Duodenal mucosa (tissue), 2 donors: ENCODE results near the gene AGPAT2.

Experiments used
- H3K27ac ChIP-seq: one replicate; pipeline ENCODE4 v1.7.0; 2013; ENCODE audit warnings: low read depth, low read length
- H3K27me3 ChIP-seq, 2 donors: one replicate each; pipeline ENCODE4 v1.7.0; 2013; ENCODE audit warnings: low read length in 2 of 2, control low read depth in 1 of 2; ENCODE audit not compliant: insufficient read depth in 2 of 2, control insufficient read depth in 1 of 2
- H3K36me3 ChIP-seq, 2 donors: one replicate each; pipeline ENCODE4 v1.7.0; 2013; ENCODE audit warnings: low read length in 2 of 2, control low read depth in 1 of 2; ENCODE audit not compliant: insufficient read depth in 2 of 2, control insufficient read depth in 1 of 2
- H3K4me1 ChIP-seq, 2 donors: one replicate each; pipeline ENCODE4 v1.7.0; 2013; ENCODE audit warnings: low read length in 2 of 2, control low read depth in 1 of 2; ENCODE audit not compliant: insufficient read depth in 2 of 2, control insufficient read depth in 1 of 2
- H3K4me3 ChIP-seq, 2 donors: one replicate each; pipeline ENCODE4 v1.7.0; 2013; ENCODE audit warnings: low read length in 2 of 2, low read depth in 1 of 2
- H3K9ac ChIP-seq, 2 donors: one replicate each; pipeline ENCODE4 v1.7.0; 2013; ENCODE audit warnings: low read length in 2 of 2, low read depth in 1 of 2
- H3K9me3 ChIP-seq, 2 donors: one replicate each; pipeline ENCODE4 v1.7.0; 2013; ENCODE audit warnings: low read length in 2 of 2, control low read depth in 1 of 2; ENCODE audit not compliant: control insufficient read depth in 1 of 2

Gene AGPAT2

DNA sequence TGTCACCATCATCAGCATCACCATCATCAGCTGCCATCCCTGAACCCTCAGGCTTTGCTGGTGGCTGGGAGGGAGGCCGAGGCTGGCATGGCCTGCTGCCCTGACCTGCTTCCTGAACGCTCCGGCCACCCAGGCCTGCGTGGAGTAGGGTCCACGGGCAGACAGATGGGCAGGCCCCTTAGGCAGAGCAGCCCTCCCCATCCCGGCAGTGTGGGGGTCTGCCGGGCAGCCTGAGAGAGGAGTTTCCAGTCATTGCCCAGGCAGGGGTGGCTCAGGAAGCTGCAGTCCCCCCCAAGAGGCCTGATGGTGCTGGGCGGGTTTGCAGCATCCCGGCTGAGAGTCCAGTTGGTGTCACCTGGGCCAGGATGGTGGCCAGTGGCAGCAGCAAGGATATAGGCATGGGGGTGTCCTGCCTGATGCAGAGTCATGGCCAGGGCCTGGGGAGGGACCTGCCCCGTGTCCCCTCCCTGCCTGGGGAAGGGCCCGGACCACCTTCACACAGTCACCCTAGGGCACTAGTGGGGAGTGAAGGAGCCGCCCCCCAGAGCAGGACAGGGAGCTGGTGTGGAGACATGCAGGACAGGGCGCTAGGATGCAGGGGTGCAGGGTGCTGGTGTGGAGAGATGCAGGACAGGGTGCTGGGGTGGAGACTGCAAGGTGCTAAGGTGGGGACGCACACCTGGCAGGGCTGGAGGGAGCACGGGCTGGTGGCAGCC, 32.3 kb downstream of the AGPAT2 start:
- Histone ChIP-seq H3K4me1 (peaks cover 4 to 18% of the 10 kb centered on the region in 2 donors), H3K27ac (peak overlapping the region; percentile 50), H3K9ac (no peak overlapping the region), H3K9me3 (no peaks in the 10 kb centered on the region), H3K27me3 (peaks cover 15 to 37% of the 10 kb centered on the region in 2 donors), H3K4me3 (no peak overlapping the region), H3K36me3 (no peaks in the 10 kb centered on the region)

DNA sequence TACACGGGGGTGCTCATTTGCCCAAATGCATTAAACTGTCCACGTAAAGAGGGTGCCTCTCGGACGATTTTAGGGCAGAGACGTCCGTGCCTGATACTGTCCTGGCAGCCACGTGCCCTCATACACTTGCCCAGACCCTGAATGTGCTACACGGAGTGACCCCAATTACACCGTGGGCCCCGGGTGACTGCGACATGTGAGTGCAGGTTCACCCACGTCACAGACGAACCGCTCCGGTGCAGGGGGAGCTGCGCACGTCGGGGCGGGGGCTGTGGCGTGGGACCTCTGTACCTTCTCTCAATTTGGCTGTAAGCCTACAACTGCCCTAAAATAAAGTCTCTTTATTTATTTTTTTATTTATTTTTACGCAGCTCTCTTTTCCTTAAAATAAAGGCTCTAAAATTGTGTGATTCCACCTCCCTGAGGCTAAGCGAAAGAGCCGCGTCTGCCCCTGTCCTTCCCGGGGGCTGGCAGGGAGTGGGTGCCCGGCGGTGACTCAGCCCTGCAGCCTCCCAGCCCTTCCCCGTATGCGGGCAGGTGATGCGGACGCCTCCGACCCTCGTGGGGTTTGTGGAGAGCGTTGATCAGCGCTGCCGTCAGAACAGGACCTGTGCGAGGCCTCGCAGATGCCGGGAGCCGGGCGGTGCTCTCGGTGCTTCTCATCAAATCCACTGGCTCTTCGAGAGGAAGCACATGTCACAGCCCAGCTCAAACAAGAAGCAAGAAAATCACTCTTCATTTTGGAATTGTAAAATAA, 33.8 kb downstream of the AGPAT2 start:
- Histone ChIP-seq H3K27ac (no peak overlapping the region), H3K4me3 (no peak overlapping the region), H3K9me3 (no peaks in the 10 kb centered on the region), H3K36me3 (no peaks in the 10 kb centered on the region), H3K9ac (no peak overlapping the region), H3K27me3 (peaks cover 13 to 32% of the 10 kb centered on the region in 2 donors), H3K4me1 (peaks cover 2 to 18% of the 10 kb centered on the region in 2 donors)

DNA sequence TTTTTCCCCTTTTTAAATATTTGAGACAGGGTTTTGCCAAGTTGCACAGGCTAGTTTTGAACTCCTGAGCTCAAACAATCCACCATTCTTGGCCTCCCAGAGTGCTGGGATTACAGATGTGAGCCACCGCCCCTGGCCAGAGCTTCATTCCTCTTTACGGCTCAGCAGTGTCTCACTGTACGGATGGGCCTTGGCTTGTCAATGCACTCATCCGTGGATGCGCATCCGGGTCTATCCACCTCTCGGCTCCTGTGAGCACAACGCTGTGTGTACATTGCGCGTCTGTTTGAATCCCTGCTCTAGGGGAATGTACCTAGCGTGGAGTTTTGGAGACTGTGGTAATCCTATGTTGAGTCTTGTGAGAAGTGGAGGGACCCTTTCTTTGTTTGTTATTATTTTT, 35.4 kb downstream of the AGPAT2 start:
- no peak overlapping the region for H3K27ac ChIP-seq
- H3K9ac ChIP-seq: no peak overlapping the region
- no peaks in the 10 kb centered on the region for H3K9me3 ChIP-seq
- H3K4me1 ChIP-seq: peaks cover 0 to 10% of the 10 kb centered on the region in 2 donors
- no peaks in the 10 kb centered on the region for H3K36me3 ChIP-seq
- H3K4me3 ChIP-seq: no peak overlapping the region
- H3K27me3 ChIP-seq: peaks cover 0 to 21% of the 10 kb centered on the region in 2 donors

DNA sequence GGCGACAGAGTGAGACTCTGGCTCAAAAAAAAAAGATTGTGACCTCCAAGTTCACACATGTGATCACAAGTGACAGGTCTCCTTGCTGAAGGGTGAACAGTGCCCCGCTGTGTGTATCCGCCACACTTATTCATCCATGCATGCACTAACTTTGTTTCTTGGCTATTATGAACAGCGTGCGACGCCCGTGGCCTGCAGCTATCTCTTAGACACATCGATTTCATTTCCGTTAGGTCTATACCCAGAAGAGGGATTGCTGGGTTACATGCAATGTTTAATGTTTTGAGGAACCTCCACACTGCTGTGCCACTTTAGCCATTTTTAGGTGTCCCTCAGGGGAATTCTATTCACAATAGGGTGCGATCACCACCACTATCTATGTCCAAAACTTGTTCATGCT, 36.6 kb downstream of the AGPAT2 start:
- H3K27me3 ChIP-seq: peaks cover 0 to 19% of the 10 kb centered on the region in 2 donors
- peaks cover 6 to 15% of the 10 kb centered on the region in 2 donors for H3K4me1 ChIP-seq
- H3K9me3 ChIP-seq: no peaks in the 10 kb centered on the region
- H3K4me3 ChIP-seq: no peak overlapping the region
- no peaks in the 10 kb centered on the region for H3K36me3 ChIP-seq
- H3K27ac ChIP-seq: no peak overlapping the region
- no peak overlapping the region for H3K9ac ChIP-seq

DNA sequence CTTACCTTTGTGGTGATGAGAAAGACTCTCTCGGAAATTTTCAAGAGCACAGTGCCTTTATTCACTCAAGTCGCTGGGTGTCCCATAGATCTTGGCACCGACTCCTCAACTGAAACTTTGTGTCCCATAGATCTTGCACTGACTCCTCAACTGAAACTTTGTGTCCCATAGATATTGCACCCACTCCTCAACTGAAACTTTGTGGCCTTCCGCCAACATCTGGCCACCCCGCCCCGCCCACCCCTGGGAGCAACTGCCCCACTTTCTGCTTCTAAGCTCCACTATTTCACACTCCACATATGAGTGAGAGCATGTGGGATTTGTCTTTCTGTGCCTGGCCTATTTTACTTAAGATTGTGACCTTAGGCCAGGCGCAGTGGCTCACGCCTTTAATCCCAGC, 37.2 kb downstream of the AGPAT2 start:
- Histone ChIP-seq H3K36me3 (no peaks in the 10 kb centered on the region), H3K4me1 (peaks cover 6 to 10% of the 10 kb centered on the region in 2 donors), H3K9me3 (no peaks in the 10 kb centered on the region), H3K27ac (no peak overlapping the region), H3K4me3 (no peak overlapping the region), H3K27me3 (peaks cover 0 to 13% of the 10 kb centered on the region in 2 donors), H3K9ac (no peak overlapping the region)

DNA sequence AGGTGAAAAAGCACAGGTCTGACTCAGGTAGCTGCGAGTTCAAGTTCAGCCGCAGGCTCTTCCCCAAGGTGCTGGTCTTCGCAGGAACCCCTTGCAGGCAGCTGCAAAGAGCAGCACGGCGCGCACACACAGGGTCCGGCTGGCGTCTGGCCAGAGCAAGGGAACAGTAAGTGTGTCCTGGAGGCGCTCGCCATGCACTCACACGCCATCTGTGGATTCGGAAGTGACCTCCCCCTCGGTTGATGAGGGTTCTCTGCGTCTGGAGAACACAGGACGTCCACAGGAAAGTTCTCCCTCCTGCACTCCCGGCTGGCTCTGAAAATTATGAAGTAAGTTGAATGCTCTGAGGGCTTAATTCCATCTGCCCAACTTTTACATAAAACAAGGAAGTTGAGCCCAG, 38.5 kb downstream of the AGPAT2 start:
- Histone ChIP-seq H3K27me3 (peaks cover 3 to 18% of the 10 kb centered on the region in 2 donors), H3K36me3 (no peaks in the 10 kb centered on the region), H3K9ac (no peak overlapping the region), H3K9me3 (no peaks in the 10 kb centered on the region), H3K4me3 (no peak overlapping the region), H3K4me1 (peaks cover 6 to 18% of the 10 kb centered on the region in 2 donors), H3K27ac (peak overlapping the region; percentile 20)

DNA sequence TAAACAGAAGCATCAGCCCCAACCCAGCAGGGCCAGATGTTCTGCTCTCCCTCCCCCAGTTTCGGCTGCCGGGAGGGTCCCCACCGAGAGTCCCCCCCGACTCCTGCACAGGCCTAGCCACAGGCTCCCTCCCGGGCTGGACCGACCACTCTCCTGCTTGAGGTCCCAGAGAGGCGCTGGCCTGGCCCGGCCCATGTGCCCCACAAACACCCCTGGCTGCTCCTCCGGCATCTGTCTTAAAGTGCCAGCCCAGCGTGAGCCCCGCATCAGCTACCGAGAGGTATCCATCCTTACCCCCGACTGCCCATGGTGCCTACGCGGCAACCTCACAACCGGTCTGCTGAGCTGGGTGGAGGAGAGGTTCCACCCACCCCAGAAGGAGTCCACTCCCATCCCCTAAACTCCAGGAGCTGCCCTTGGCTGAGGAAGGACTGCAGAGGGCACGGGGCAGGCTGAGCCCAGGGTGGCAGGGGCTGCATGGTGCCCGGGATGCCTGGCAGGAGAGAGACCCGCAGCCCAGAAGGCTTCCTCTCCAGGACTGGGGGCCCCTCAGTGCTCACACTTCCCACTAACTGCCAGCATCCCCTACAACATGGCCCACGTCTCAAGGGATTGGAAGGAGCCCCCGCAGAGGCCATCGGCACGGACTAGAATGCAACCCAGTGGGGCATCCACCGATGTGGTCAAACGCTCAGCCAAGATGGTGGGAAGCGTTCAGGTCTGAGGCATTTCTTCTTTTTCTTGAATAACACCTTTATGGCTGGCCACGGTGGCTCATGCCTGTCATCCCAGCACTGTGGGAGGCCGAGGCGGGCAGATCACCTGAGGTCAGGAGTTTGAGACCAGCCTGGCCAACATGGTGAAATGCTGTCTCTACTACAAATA, 40.2 kb downstream of the AGPAT2 start:
- no peak overlapping the region for H3K4me3 ChIP-seq
- peaks cover 10 to 20% of the 10 kb centered on the region in 2 donors for H3K27me3 ChIP-seq
- H3K9me3 ChIP-seq: no peaks in the 10 kb centered on the region
- no peak overlapping the region for H3K9ac ChIP-seq
- H3K4me1 ChIP-seq: peaks cover 6 to 18% of the 10 kb centered on the region in 2 donors
- H3K27ac ChIP-seq: no peak overlapping the region
- no peaks in the 10 kb centered on the region for H3K36me3 ChIP-seq

DNA sequence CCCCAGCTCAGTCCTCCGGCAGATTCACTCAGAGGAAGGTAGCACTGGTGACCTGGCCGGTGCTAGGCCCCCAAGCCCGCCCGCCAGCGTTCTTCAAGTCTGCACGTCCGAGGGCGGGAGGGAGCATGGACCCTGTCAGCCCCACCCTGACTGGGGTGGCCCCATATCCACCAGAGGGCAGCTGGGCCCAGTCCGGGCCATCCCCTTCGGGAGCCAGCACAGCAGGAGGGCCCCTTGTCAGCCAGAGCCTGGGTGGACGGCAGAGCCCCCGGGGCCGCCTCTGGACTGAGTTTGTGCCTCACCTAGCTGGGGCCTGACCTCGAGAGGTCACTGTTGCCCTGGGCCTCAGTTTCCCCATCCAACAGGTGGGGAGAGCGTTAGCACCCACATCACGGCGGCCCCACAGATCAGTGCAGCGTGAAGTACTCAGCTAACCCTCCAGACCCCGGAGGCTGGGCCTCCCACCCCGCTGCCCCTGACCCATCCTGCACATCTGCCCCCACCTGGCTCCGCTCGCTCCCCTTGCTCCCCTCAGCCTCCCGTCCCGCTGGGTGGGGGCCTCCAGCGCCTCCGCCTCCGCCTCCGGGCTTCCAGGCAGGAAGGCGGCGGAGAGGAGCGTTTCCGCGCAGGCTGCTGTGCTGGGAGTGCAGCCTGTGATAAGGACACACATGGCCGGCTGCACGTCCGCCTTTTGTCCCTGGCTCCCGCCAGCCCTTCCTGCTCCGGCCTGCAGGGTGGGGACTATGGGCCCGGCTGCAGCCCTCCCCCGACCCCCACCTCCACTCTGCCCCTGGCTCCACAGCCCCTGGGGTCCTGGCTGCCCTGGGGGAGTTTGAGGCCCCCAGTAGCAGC, 41.1 kb downstream of the AGPAT2 start:
- no peaks in the 10 kb centered on the region for H3K36me3 ChIP-seq
- H3K27ac ChIP-seq: peak overlapping the region; percentile 22
- H3K9ac ChIP-seq: no peak overlapping the region
- H3K27me3 ChIP-seq: peaks cover 10 to 20% of the 10 kb centered on the region in 2 donors
- H3K9me3 ChIP-seq: no peaks in the 10 kb centered on the region
- H3K4me3 ChIP-seq: no peak overlapping the region
- peaks cover 6 to 18% of the 10 kb centered on the region in 2 donors for H3K4me1 ChIP-seq

DNA sequence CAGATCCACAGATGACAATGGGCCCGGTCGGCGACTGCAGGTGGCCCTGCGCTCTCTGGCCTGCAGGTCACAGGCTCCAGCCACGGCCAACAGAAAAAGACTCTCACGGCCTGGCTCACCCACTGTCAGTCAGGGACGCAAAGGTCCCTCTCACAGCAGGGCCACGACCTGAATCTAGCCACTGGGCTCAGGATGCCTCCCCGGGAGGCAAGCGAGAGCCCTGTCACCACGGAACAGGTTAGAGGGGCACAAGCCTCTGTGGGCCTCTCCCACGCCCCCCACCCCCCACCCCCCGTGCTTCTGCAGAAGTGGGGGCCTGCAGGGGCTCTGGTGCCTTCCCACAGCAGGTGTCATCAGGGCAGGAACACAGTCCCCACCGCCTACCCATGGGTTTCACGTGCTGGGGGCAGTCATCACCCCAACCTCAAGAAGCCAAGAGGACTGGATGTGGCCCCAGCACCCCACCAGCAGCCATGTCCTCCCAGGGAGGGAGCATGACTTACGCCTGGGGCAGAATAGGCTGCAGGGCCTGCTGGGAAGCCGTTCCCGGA, 41.8 kb downstream of the AGPAT2 start:
- H3K27me3 ChIP-seq: peaks cover 10 to 24% of the 10 kb centered on the region in 2 donors
- H3K27ac ChIP-seq: peak overlapping the region; percentile 50
- H3K36me3 ChIP-seq: no peaks in the 10 kb centered on the region
- H3K4me1 ChIP-seq: peaks cover 6 to 18% of the 10 kb centered on the region in 2 donors
- H3K4me3 ChIP-seq: no peak overlapping the region
- H3K9me3 ChIP-seq: no peaks in the 10 kb centered on the region
- H3K9ac ChIP-seq: no peak overlapping the region
